ENCODE results near the gene CLIC1.

DNA sequence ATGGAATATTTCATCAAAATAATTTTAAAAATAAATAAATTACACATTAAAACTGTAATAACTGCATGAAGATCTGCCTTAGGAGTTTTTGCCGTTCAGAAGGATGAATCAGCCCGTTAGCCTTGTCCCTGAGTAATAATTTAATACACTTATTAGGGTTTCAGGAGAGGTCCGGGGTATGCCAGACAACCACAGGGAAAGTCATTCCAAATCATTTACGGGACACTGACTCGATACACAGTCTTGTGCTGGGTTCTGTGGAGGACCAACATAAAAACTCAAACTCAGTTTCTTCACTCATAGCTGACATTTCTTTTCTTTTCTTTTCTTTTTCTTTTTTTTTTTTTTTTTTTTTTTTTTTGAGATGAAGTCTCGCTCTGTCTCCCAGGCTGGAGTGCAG lies 30.4 kb downstream of the CLIC1 start:
- TF ChIP-seq CTCF (IDR thresholded peaks at IDR 0.05) (no peak), ZFX (IDR thresholded peaks at IDR 0.05; ENCODE audit: borderline replicate concordance) (no peak)

Data from 22Rv1 (cell line).